NCI-H2029 treated with DMSO at 0.1 percent for 48 hours (cell line): ENCODE measurements around the gene GOLGA5.
A peak's percentile ranks its signal among the peaks of the same experiment; 100 is the strongest.
"Not testable (repeated sequence)": the region's sequence is repeated elsewhere in the genome, so short reads cannot be mapped to it uniquely, and the experiment has no call there.

Experiments used
- DNase-seq: peaks from one replicate; lab custom pipeline; 2025; lab: John Stamatoyannopoulos, UW

The GOLGA5 gene

DNA sequence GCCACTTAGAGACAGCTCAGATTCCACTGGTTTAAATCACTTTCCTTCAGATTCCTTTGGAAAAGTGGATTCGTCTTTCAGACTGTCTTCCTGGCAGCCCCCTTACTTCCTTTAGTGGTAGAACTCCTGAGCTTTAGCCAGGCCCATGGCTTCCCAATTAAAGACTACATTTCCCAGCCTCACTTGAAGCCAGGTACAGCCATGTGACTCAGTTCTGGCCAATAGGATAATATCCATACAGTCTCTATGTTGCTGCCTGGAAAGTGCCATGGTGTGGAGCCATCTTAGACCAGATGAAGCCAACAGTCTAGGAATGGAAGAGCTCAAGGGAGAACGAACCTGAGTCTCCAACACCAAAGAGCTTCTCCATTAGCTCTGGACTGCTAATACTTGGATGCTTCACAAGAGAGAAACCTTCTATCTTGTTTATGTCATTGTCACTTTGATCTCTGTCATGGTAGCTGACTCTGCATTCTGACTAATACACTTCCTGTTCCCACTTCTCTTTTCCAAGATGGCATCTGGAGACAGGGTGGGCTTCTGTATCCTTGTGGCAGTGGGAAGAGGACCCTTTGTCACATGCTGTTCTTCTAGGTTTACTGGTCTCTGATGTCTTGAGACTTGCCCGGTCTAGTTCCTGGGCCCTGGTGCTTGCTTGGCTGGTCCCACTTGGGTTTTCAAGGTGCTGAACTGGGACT lies 15.1 kb upstream of the GOLGA5 start:
- not testable (repeated sequence) for DNase-seq

DNA sequence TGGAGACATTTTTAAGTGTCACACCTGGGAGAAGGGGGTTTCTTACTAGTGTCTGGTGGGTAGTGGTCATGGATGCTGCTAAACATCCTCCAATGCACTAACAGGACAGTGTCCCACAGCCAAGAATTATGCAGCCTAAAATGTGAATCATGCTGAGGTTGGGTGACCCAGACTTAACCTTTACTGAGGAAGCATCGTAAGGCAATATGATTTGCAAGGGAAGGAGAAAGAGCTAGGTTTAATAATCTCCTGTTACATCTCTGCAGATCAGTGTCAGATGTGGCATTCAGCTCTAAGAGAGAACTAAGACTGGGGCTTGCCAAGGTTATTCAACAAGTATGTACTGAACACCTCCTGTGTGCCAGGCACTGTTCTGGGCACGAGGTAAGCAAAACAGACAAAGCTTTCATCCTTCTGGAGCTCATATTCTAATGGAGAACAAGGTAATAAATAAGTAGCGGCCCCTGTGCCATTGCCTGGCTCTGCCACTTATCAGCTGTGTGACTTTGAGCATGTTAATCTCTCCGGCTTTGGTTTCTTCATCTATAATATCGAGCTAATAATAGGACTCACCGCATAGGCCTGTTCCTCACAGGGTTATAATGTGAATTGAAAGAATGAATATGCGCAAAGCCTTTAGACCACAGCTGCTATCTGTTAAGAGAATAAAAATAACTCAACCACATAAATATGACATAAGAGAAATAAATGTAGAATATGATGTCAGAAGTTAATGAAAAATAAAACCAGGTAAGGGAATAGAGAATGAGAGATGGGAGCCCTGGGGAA lies 13.5 kb upstream of the GOLGA5 start:
- DNase-seq, result no peak

DNA sequence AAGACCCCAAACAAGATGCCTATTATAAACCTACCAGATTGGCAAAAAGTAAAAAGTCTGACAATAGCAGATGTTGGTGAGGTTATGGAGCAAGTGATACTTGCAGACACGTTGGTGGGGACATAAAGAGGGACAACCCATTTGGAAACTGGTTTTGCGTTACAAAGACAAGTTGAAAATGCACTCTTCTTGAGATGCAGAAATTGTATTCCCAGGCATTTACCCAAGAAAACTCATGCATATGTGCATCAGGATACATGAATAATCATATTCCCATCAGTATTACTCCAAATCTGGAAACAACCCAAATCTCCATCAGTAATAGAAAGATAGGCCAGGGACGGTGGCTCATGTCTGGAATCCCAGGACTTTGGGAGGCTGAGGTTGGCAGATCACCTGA lies 12.8 kb upstream of the GOLGA5 start:
- no peak for DNase-seq

DNA sequence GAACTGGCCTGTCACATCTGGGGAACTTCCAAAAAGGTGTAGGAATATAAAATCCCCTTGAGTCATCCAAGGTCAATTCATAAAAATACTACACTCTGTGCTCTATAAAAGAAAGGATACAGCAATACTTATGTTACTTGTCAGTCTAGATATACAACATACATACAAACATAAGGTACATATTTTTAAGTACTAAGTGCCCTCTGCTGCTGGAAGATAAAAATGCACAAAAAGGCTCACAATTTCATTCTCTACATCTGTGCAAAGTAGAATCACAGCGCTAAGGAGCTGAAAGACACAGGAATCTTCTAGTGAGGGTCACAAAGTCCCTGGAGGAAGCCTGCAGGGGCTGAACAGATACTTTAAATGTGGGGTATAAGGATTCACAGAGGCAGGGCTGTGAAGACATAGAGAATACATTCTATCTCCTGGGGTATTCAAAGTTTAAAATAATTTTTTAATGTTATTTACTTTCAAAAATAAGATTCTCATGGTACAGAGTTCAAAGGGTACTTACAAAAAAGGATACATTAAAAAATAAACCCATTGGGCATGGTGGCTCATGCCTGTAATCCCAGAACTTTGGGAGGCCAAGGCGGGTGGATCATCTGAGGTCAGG lies 10.2 kb upstream of the GOLGA5 start:
- DNase-seq, result peak; percentile 6

DNA sequence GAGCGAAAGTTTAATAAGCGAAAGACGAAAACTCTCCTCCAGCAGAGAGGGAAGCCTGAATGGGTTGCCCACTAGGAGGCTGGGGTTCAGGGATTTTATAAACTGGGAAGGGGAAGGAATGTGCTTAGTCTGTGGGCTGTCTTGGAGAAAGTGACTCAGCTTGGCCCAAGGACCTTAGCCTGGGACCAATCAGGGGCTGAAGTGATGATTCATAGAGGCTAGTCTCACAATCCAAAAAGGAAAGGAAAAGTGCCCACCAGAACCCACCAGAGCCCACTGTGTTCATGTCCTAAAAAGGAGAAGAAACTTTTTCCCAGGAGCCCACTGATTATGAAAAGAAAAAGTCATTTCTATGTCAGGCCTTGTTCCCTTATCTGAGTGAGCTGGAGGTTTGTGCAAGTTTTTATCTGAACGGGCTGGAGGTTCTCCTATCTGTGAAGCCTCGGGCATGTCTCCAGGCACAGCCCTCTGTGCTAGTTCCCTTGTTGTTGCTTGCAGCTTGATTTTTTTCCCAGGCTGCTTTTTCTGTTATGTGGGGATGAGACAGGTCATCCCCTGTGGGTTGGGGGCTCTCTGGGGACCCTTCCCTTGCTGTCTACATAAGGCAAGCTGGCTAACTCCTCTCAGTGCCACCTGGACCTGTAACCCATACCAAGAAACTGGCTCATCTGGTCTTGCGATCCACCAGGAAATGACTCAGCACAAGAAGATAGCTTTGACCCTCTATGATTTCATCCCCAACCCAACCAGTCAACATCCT lies 8.3 kb upstream of the GOLGA5 start:
- no peak for DNase-seq

DNA sequence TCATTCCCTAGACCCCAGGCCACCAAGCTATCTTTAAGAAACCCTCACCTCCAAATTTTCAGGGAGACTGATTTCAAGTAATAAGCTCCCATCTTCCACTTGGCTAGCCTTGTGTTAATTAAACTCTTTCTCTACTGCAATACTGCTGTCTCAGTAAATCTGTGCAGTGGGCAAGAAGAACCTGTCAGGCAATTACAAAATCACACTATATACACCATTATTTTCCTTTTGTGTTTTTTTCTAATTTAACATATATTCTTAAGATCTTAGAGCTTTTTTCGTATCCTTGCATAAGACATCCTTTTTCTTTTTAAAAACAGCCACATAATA lies 7.7 kb upstream of the GOLGA5 start:
- no peak for DNase-seq

DNA sequence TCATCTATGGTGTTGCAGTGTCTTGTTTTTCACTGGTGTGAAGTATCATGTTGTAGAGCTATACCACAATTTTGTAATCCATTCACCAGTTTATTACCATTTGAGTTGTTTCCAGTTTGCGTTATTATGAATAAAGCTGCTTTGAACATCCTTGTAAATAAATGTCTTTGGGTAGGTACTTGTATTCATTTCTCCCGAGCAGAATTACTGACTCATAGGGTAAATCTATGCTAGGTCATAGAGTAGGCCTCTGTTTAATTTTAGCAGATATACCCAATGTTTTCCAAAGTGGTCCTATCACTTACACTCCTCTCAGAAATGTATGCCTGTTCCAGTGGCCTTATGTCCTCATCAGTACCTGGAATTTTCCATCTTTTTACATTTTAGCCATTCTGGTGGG lies 6.6 kb upstream of the GOLGA5 start:
- no peak for DNase-seq

DNA sequence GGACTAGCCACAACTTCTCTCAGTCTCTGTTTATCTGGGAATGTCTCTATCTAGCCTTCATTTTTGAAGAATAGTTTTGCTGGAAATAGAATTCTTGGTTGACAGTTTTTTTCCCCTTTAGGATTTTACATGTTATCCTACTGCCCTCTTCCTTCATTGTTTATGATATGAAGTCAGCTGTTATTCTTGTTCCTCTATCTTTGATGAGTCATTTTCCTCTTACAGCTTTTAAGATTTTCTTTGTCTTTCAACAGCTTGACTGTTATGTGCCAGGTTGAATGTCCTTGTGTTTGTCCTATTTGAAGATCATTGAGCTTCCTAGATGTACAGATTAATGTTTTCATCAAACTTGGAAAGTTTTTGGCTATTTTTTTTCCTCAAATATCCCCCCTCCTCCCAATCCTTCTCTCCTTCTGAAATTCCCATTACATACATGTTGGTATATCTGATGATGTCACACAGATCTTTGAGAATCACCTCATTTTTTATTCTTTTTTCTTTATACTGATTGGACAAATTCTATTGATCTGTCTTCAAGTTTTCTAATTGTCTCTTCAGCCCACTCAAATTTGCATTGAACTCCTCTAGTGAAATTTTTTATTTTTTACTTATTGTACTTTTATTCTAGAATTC lies 4.5 kb upstream of the GOLGA5 start:
- DNase-seq, result no peak

DNA sequence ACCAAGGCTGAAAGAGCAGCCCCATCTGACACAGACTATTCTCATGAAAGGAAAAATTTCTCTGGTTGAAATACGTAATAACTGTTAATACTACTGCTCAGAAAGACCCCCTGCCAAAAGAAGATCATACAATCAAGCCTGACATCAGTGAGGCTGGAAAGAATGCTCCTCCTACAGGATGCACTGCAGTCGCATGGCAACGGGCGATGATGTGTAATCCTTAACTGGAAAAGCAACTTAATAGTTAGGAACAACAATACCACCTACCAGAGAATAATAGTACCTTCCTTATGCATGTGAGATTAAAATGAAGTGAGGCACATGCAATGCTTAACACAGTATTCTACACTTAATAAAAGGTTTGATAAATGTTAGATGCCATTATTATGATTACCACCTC lies 1.2 kb upstream of the GOLGA5 start:
- no peak for DNase-seq

DNA sequence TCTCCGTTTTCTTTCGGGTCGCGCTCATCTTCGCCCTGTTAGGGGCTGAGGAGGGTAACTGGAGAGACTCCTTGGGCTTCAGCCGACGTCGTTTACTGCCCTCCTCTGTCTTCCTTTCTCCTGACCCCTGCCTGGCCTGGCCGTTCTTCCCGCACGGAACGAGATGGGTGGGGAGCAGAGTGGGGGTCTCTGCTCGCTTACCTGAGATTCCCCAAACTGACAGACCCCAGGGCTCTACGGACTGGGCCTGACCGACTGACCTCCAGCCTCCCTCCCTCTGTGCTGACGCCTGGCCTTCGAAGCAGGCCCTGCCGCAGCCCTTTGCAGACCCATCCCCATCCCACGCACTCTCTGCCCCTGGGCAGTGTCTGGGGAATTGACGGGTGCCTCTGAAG lies 439 bp downstream of the GOLGA5 start:
- no peak for DNase-seq

DNA sequence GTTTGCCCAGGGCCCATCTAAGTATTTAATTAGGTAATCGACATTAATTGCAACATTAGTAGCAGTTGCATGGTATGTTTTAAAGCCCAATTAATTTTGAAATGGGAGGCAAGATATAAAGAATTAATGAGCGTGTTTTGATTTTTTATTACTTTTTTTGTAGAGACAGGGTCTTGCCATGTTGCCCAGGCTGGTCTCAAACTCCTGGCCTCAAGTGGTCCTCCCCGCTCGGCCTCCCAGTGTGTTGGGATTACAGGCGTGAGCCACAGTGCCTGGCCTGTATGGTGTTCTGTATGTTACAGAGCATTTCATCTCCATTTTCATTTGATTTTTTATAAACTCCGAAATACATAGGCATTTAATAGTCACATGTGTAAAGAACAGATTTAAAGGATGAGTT lies 856 bp downstream of the GOLGA5 start:
- DNase-seq, result no peak

DNA sequence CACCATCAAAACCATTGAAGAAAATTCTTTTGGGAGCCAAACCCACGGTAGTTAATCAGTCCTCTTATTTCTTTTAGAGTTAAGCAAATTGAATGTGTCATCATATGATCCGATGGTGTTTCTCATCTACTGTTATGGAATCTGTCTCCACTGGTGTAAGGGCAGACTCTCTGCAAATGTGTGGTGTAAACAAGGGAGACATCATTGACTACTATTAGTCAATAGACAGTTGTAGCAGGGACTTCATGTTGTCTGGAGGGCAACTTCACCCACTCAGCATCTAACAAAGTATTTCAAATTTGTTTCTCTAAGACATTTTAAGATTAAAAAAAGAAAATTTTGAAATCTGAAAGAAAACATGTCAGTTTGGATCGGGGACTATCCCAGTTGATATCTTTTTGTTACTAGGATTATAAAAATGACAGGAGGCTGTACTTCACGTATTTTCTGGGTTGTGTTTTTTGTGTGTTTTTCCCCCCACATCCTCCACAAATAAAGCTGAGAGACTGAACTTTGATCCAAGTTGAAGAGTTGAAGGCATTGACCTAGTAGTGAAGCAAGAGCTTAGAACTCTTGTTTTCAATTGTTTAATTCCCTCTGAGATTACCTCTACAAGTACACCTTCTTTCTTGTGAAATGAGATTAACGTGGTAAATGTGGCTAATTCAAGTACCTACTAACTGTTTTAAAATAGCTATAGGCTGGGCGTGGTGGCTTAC lies 4.0 kb downstream of the GOLGA5 start:
- DNase-seq, result no peak

DNA sequence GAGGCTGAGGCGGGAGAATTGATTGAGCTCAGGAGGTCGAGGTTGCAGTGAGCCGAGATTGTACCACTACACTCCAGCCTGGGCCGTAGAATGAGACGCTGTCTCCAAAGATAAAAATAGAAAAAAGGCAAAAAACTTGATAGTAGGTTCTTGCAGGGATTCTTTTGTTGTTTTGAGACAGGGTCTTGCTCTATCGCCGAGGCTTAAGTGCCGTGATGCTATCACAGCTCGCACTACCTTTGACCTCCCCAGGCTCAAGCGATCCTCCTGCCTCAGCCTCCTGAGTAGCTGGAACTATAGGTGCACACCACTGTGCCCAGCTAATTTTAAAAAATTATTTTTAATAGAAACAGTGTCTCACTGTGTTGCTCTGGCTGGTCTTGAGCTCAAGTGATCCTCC lies 4.7 kb downstream of the GOLGA5 start:
- DNase-seq, result no peak

DNA sequence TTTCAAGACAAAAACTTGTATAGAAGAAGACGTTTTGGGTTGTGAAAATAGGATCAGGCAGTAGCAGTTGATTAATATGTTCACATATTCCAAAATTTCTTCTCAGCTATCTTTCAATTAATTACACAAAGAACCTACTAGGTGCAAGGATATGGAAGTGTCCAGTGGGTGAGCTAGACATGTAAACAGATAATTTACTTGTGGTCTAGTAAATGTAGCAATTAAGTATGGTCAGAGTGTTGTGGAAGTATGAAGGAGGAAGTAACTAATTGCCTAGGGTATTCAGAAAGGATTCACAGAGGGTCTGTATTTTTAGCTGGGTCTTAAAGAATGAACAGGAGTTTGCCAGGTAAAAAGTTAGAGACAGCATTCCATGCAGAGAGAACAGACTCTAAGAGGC lies 5.9 kb downstream of the GOLGA5 start:
- DNase-seq, result no peak

DNA sequence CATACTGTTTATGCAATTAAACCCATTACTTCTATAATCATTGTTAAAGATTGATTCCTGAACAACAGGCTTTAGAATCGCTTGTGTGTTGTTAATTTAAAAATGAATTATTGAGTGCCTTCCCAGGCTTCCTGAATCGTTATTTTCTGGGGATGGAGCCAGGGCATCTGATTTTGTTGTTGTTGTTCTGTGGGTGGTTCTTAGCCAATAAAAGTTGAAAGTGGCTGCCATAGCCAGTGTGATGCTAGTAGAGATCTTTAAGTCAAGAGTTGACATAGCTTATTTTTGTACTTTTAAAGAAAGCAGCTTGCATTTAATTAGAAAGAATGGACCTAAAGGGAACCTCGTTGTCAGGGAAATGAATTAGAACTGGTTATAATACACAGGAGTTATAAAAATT lies 6.4 kb downstream of the GOLGA5 start:
- DNase-seq, result no peak

DNA sequence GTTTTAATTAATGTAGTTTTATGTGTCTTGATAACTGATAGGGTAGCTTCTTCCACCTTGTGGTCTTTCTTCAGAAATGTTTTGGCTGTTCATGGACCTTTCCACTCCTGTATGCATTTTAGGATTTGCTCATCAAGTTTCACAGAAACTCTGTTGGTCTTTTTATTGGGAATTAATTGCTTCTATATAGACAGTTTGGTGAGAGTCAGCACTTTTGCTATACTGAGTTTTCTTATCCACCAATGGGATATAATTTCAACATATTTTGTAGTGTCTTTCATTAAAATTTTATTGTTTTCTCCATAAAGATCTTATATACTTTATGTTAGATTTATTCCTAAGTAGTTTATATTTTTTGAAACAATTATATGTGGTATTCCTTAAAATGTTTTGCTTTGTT lies 7.8 kb downstream of the GOLGA5 start:
- DNase-seq, result no peak

DNA sequence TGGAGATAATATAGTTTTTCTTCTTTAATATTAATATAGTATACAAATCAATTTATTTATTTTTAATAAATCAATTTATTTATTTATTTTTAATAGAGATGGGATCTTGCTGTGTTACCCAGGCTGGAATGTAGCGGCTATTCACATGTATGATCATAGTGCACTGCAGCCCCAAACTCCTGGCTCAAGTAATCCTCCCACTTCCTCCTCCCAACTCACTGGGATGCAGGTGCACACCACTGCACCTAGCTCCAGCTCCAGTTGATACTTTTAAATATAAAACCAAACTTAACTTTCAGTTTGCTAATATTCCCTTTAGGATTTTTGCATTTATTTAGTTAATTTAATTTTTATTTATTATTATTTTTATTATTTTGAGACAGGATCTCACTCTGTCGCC lies 8.6 kb downstream of the GOLGA5 start:
- DNase-seq, result no peak

DNA sequence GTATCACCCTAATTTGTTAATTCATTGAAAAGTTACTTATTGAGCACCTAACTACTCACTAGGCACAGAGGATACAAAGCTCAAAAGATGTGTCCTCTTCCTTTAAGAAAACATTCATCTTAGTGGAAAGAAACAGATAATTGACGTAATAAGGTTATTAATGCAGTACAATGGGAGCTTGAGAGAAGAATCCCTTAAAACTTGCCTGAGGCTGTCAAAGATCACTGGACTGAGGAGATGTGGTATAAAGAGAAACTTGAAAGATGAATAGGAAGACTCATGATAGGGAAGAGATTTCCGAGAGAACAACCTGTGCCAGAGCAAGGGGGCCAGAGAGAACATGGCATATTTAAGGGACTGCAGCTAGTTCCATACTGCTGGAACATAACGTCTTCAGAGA lies 19.1 kb downstream of the GOLGA5 start:
- DNase-seq, result no peak

DNA sequence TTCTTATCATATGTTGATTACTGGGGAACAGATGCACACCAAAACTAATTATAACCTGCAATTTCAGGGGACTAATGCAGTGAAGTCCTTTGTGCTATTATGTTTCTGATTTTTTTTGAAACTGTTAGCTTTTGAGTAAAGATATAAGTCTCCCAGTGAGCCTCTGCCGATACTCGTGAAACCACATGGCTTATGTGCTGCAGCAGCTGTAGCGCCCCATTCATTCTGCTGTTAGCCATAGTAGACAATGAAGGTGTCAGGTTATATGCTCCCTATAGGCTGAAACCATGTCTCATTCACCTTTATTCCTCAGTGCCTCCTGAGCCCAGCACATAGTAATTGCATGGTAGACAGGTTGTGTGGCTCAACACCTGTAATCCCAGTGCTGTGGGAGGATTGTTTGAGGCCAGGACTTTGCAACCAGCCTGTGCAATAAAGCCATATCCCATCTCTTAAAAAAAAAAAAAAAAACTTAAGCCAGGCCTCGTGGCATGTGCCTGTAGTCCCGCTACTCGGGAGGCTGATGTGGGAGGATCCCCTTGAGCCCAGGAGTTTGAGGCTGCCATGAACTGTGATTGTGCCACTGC lies 25.0 kb downstream of the GOLGA5 start:
- no peak for DNase-seq

DNA sequence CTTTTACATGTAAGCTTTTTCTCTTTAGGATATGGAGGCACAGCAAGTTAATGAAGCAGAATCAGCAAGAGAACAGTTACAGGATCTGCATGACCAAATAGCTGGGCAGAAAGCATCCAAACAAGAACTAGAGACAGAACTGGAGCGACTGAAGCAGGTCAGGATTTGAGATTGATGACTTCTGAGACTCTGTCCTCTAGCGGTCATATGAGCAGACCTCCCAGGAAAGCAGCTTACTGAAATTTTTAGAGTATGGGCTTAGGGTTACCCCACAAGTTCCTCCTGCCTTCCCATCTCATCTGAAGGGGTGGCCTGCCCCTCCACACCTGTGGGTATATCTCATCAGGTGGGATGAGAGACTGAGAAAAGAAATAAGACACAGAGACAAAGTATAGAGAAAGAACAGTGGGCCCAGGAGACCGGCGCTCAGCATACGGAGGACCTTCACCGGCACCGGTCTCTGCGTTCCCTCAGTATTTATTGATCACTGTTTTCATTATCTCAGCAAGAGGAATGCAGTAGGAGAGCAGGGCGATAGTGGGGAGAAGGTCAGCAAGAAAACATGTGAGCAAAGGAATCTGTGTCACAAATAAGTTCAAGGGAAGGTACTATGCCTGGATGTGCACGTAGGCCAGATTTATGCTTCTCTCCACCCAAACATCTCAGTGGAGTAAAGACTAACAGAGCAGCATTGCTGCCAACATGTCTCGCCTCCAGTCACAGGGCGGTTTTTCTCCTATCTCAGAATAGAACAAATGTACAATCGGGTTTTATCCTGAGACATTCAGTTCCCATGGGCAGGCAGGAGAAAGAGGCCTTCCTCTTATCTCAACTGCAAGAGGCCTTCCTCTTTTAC lies 25.8 kb downstream of the GOLGA5 start:
- not testable (repeated sequence) for DNase-seq
